PFSK-1 (cell line): ENCODE measurements around the gene CORO1C.

Experiments
- FOXP2 ChIP-seq: optimal IDR thresholded peaks from 2 replicates; pipeline ENCODE3; 2011; ENCODE audit warnings: borderline replicate concordance, control low read depth, inconsistent platforms; ENCODE audit not compliant: insufficient read depth; ENCODE audit errors: extremely low read length, extremely low read depth
- POLR2AphosphoS5 ChIP-seq: IDR thresholded peaks from 2 replicates; pipeline ENCODE4 v1.6.1; 2012; ENCODE audit warnings: low read depth, mild to moderate bottlenecking, control low read depth, low read length, moderate library complexity
- SIN3A ChIP-seq: IDR thresholded peaks from 2 replicates; pipeline ENCODE4 v1.6.1; 2012; ENCODE audit warnings: mild to moderate bottlenecking, low read length, moderate library complexity, borderline replicate concordance; ENCODE audit not compliant: insufficient read depth
- TAF1 ChIP-seq: IDR thresholded peaks from 2 replicates; pipeline ENCODE4 v1.6.1; 2012; ENCODE audit warnings: low read length, control low read depth, borderline replicate concordance; ENCODE audit not compliant: insufficient read depth
- TF ChIP-seq, protein P1 (sequence below), 2 experiments: IDR thresholded peaks; 2 replicates each; pipeline versions ENCODE4 v1.6.1 to v1.8.0; 2011 to 2012; ENCODE audit warnings: low read depth in 2 of 2, low read length in 2 of 2, control low read depth in 1 of 2, inconsistent platforms in 1 of 2, mild to moderate bottlenecking in 1 of 2, moderate library complexity in 1 of 2; ENCODE audit not compliant: insufficient read depth in 1 of 2

DNA sequence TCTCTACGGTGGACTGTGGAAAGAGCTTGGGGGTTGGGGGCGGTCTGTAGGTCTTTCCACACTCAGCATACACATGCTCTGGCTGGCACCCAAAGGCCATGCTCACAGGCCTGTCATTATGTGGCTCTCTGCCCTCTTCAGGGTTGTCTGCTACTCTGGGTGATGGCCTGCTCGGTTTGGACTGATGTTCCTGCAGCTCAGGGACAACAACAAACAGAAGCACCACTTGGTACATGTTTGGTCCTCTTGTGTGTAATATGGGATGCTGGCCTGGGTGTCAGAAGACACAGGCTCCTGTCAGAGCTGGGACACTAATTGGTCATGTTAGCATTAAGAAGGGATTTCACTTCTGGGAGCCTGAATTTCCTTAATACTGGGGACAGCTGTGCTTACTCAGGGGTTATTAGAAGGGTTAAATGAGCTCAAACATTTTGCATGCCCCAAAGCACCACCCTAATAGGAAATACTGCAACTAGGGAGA is 64.9 kb downstream of the CORO1C start:
- TF ChIP-seq POLR2AphosphoS5 (no peak), SIN3A (no peak), TAF1 (no peak), FOXP2 (no peak)
- TF ChIP-seq, protein P1, sequence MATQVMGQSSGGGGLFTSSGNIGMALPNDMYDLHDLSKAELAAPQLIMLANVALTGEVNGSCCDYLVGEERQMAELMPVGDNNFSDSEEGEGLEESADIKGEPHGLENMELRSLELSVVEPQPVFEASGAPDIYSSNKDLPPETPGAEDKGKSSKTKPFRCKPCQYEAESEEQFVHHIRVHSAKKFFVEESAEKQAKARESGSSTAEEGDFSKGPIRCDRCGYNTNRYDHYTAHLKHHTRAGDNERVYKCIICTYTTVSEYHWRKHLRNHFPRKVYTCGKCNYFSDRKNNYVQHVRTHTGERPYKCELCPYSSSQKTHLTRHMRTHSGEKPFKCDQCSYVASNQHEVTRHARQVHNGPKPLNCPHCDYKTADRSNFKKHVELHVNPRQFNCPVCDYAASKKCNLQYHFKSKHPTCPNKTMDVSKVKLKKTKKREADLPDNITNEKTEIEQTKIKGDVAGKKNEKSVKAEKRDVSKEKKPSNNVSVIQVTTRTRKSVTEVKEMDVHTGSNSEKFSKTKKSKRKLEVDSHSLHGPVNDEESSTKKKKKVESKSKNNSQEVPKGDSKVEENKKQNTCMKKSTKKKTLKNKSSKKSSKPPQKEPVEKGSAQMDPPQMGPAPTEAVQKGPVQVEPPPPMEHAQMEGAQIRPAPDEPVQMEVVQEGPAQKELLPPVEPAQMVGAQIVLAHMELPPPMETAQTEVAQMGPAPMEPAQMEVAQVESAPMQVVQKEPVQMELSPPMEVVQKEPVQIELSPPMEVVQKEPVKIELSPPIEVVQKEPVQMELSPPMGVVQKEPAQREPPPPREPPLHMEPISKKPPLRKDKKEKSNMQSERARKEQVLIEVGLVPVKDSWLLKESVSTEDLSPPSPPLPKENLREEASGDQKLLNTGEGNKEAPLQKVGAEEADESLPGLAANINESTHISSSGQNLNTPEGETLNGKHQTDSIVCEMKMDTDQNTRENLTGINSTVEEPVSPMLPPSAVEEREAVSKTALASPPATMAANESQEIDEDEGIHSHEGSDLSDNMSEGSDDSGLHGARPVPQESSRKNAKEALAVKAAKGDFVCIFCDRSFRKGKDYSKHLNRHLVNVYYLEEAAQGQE (IDR thresholded peaks at IDR 0.05; ENCODE audit: insufficient read depth in 1 of 2, low read depth in 2 of 2, low read length in 2 of 2): no peak
